HepG2 (cell line): ENCODE data around the gene SMARCB1. TPM values are rescaled to one million over a fixed set of nuclear protein-coding genes. Genes with fewer than 3 reads are reported as not detected.

ENCODE experiments used
- ARNT ChIP-seq: fragments of 450-650 bp; IDR thresholded peaks from 2 replicates; pipeline ENCODE4 v1.6.1; 2017
- ATF7-NPFF ChIP-seq: sonication (generic); formaldehyde crosslinking; IDR thresholded peaks from 2 replicates; pipeline ENCODE4 v1.8.1; 2023; ENCODE audit warnings: mild to moderate bottlenecking, low read depth, missing genetic modification reagents, moderate library complexity
- CC2D1A ChIP-seq: sonication (generic); formaldehyde crosslinking; IDR thresholded peaks from 2 replicates; pipeline ENCODE4 v1.8.1; 2023; ENCODE audit warnings: mild to moderate bottlenecking, missing genetic modification reagents
- DPF2 ChIP-seq: sonication (generic); formaldehyde crosslinking; IDR thresholded peaks from 2 replicates; pipeline ENCODE4 v1.4.0; 2020; ENCODE audit warnings: mild to moderate bottlenecking, low read depth, missing genetic modification reagents, borderline replicate concordance
- GABPB1 ChIP-seq: IDR thresholded peaks from 2 replicates; pipeline ENCODE4 v1.6.1; 2016; ENCODE audit warnings: mild to moderate bottlenecking, missing genetic modification reagents, moderate library complexity, missing compliant biosample characterization
- MATR3 ChIP-seq: sonication (generic); formaldehyde crosslinking; IDR thresholded peaks from 2 replicates; pipeline ENCODE4 v1.4.0; 2020; ENCODE audit warnings: missing genetic modification reagents
- NCOA1 ChIP-seq: sonication (generic); formaldehyde crosslinking; IDR thresholded peaks from 2 replicates; pipeline ENCODE4 v1.9.0; 2021; ENCODE audit warnings: missing genetic modification reagents
- NR2F2 ChIP-seq: IDR thresholded peaks from 2 replicates; pipeline ENCODE4 v1.6.1; 2012; ENCODE audit warnings: low read depth, inconsistent platforms, borderline replicate concordance
- THAP9 ChIP-seq: sonication (generic); formaldehyde crosslinking; IDR thresholded peaks from 2 replicates; pipeline ENCODE4; 2020; ENCODE audit warnings: missing genetic modification reagents, mild to moderate bottlenecking, borderline replicate concordance
- ZC3H13 ChIP-seq: sonication (generic); formaldehyde crosslinking; IDR thresholded peaks from 2 replicates; pipeline ENCODE4 v1.8.1; 2023; ENCODE audit warnings: mild to moderate bottlenecking, missing genetic modification reagents, moderate library complexity
- ZNF281 ChIP-seq: sonication (generic); formaldehyde crosslinking; IDR thresholded peaks from 2 replicates; pipeline ENCODE4 v1.4.0; 2020; ENCODE audit warnings: missing genetic modification reagents, borderline replicate concordance
- ZNF3 ChIP-seq: IDR thresholded peaks from 2 replicates; pipeline ENCODE4 v1.7.0; 2017; ENCODE audit warnings: inconsistent platforms
- ZNF570 ChIP-seq: sonication (generic); formaldehyde crosslinking; IDR thresholded peaks from 2 replicates; pipeline ENCODE4 v1.4.0; 2020; ENCODE audit warnings: mild to moderate bottlenecking, missing genetic modification reagents, borderline replicate concordance
- ZNF713 ChIP-seq: sonication (generic); formaldehyde crosslinking; IDR thresholded peaks from 2 replicates; pipeline ENCODE4 v1.4.0; 2020; ENCODE audit warnings: mild to moderate bottlenecking, missing genetic modification reagents
- polyA plus RNA-seq, 8 experiments: library from polyadenylated mRNA; depleted of rRNA in 3 of 8; stranded (reverse) in 7 of 8; unstranded in 1 of 8; fragments of >200 nt; fragmentation: Illumina TruSeq in 4 of 8; extraction: Trizol in 4 of 8; gene quantifications; 2 replicates each; pipeline versions ENCODE4 v1.2.1 to v1.2.3, GENCODE V29; 2011 to 2016; ENCODE audit warnings: low read depth in 4 of 8, missing spikeins in 1 of 8, mixed read lengths in 1 of 8; ENCODE audit not compliant: insufficient read depth in 1 of 8
- total RNA-seq, 5 experiments: library from RNA; depleted of rRNA; stranded (reverse); fragments of >200 nt; fragmentation: Illumina TruSeq; extraction: Trizol; gene quantifications; 2 replicates each; pipeline ENCODE4 v1.2.3, GENCODE V29; 2016; ENCODE audit warnings: low read depth in 1 of 5
- TF ChIP-seq, protein P1 (sequence below): sonication (generic); formaldehyde crosslinking; IDR thresholded peaks from 2 replicates; pipeline ENCODE4 v1.5.1; 2020; ENCODE audit warnings: missing genetic modification reagents, mild to moderate bottlenecking, borderline replicate concordance
- TF ChIP-seq, protein P2 (sequence below): IDR thresholded peaks from 2 replicates; pipeline ENCODE4 v1.6.1; 2016; ENCODE audit warnings: missing compliant biosample characterization, missing genetic modification reagents, borderline replicate concordance
- TF ChIP-seq, protein P3 (sequence below): sonication (generic); formaldehyde crosslinking; IDR thresholded peaks from 2 replicates; pipeline ENCODE4 v1.8.1; 2023; ENCODE audit warnings: mild to moderate bottlenecking, moderate library complexity, missing genetic modification reagents

The SMARCB1 gene
- total and polyA plus RNA-seq, 2 of the 13 experiments (the other 11 are each of a cell fraction or from before 2014, with no cell fraction given): 74.0 to 166 TPM

DNA sequence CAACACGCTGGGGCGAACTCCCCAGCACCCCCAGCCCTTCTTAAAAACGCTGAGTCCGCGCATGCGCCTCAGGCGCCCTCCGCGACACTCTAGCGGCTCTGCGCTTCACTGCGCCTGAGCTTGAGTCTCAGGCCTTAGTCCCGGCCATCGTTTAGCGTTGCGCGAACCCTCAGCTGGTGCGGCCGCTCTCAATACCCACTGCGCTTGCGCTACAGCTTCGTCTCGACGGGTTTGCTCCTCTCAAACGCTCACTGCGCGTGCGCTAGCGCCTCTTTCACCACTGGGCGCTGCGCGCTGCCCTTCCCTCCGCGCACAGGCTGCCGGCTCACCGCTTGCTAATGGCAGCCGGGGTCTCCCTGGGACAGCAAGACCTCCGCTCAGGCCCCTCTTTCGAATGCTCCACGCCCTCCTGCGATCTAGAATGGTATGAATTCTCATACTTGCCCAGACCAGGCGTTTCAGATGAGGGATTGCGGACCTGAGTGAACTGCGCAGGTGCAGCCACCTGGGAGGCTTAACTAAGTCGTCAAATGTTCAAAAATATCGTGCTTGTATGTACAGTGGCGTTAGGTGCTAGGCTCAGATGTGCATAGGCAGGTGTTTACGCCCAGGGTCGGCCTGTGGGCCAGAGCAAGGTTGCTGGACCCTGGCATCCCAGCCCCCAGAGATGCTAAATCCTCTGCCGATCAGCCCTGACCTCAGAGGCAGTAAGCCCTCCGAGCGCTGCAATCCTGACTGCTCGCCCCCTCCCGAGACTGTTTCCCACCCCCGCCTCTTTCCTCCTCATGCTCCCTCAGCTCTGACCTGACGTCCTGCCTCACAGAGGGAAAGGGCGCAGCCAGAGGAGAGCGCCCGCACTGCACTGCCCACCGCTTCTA is 71.1 kb downstream of the SMARCB1 start, which contains the start of gene SLC2A11 (continued):
- TF ChIP-seq, protein P1, sequence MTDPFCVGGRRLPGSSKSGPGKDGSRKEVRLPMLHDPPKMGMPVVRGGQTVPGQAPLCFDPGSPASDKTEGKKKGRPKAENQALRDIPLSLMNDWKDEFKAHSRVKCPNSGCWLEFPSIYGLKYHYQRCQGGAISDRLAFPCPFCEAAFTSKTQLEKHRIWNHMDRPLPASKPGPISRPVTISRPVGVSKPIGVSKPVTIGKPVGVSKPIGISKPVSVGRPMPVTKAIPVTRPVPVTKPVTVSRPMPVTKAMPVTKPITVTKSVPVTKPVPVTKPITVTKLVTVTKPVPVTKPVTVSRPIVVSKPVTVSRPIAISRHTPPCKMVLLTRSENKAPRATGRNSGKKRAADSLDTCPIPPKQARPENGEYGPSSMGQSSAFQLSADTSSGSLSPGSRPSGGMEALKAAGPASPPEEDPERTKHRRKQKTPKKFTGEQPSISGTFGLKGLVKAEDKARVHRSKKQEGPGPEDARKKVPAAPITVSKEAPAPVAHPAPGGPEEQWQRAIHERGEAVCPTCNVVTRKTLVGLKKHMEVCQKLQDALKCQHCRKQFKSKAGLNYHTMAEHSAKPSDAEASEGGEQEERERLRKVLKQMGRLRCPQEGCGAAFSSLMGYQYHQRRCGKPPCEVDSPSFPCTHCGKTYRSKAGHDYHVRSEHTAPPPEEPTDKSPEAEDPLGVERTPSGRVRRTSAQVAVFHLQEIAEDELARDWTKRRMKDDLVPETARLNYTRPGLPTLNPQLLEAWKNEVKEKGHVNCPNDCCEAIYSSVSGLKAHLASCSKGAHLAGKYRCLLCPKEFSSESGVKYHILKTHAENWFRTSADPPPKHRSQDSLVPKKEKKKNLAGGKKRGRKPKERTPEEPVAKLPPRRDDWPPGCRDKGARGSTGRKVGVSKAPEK: no peak
- TF ChIP-seq, protein P2, sequence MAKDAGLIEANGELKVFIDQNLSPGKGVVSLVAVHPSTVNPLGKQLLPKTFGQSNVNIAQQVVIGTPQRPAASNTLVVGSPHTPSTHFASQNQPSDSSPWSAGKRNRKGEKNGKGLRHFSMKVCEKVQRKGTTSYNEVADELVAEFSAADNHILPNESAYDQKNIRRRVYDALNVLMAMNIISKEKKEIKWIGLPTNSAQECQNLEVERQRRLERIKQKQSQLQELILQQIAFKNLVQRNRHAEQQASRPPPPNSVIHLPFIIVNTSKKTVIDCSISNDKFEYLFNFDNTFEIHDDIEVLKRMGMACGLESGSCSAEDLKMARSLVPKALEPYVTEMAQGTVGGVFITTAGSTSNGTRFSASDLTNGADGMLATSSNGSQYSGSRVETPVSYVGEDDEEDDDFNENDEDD (CRISPR knock-in tag): 0 out of 2 replicates have a peak, but pooled peaks have one; percentile 36
- TF ChIP-seq ARNT (no peak), ZNF570 (no peak), MATR3 (CRISPR knock-in tag) (no peak), THAP9 (peak; percentile 63; the same call in 1 of the 2 replicates), ZC3H13 (CRISPR knock-in tag) (no peak), CC2D1A (CRISPR knock-in tag) (no peak), ZNF281 (CRISPR knock-in tag) (0 out of 2 replicates have a peak, but pooled peaks have one; percentile 18), ATF7-NPFF (peak; percentile 88), ZNF3 (CRISPR knock-in tag) (no peak), GABPB1 (CRISPR knock-in tag) (no peak; the same call in 1 of the 2 replicates), NR2F2 (no peak), DPF2 (CRISPR knock-in tag) (no peak), ZNF713 (0 out of 2 replicates have a peak, but pooled peaks have one; percentile 69), NCOA1 (CRISPR knock-in tag) (no peak)
- TF ChIP-seq, protein P3, sequence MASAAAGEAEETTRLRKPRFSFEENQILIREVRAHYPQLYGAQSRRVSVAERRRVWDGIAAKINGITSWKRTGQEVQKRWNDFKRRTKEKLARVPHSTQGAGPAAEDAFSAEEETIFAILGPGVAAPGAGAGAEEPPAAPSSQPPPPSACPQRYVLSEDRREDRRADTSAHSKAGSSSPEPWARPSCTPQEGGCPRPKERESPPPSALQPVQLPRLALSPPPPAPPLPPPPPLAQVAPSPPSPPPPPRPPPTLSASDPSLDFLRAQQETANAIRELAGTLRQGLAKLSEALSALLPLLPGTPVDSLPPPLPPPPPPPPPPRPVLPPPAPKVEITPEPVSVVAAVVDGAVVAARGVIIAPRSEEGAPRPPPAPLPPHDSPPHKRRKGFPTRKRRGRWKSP (CRISPR knock-in tag): peak; percentile 100
